Type B pancreatic cell (in vitro differentiated cells): Measurements from ENCODE around the gene ABCA6. TPM values are rescaled to one million over a fixed set of nuclear protein-coding genes. Genes with fewer than 3 reads are reported as not detected.

ENCODE experiments used
- DNase-seq: peaks from one replicate; pipeline ENCODE4 v3.0.0; 2021; ENCODE audit warnings: mixed read lengths; ENCODE audit not compliant: unreplicated experiment; ENCODE audit errors: extremely low spot score
- H3K27ac Mint-ChIP-seq: 2 replicates; pipeline ENCODE4 v1.8.0; 2021; ENCODE audit warnings: mild to moderate bottlenecking, mixed read lengths
- H3K27me3 Mint-ChIP-seq: 2 replicates; pipeline ENCODE4 v1.8.0; 2021; ENCODE audit warnings: mixed read lengths
- H3K36me3 Mint-ChIP-seq: 2 replicates; pipeline ENCODE4 v1.8.0; 2021; ENCODE audit warnings: mixed read lengths
- H3K4me1 Mint-ChIP-seq: one replicate; pipeline ENCODE4 v1.8.0; 2021; ENCODE audit warnings: mixed read lengths; ENCODE audit not compliant: unreplicated experiment
- H3K4me3 Mint-ChIP-seq: 2 replicates; pipeline ENCODE4 v1.8.0; 2021; ENCODE audit warnings: mild to moderate bottlenecking, mixed read lengths
- H3K9me3 Mint-ChIP-seq: 2 replicates; pipeline ENCODE4 v1.8.0; 2021; ENCODE audit warnings: mixed read lengths
- total RNA-seq: library from RNA; stranded (reverse); gene quantifications from 2 replicates; pipeline ENCODE4 v1.2.1, GENCODE V29; 2021; ENCODE audit warnings: low replicate concordance
- TF ChIP-seq, protein P1 (sequence below): fragments of 200-600 bp; sonication (generic); conservative IDR thresholded peaks from 2 replicates; pipeline ENCODE4 v1.5.0; 2021; ENCODE audit warnings: antibody characterized with exemption, mild to moderate bottlenecking

The ABCA6 gene
- total RNA-seq, 1 donor from 2014 or later, result 0.48 TPM

DNA sequence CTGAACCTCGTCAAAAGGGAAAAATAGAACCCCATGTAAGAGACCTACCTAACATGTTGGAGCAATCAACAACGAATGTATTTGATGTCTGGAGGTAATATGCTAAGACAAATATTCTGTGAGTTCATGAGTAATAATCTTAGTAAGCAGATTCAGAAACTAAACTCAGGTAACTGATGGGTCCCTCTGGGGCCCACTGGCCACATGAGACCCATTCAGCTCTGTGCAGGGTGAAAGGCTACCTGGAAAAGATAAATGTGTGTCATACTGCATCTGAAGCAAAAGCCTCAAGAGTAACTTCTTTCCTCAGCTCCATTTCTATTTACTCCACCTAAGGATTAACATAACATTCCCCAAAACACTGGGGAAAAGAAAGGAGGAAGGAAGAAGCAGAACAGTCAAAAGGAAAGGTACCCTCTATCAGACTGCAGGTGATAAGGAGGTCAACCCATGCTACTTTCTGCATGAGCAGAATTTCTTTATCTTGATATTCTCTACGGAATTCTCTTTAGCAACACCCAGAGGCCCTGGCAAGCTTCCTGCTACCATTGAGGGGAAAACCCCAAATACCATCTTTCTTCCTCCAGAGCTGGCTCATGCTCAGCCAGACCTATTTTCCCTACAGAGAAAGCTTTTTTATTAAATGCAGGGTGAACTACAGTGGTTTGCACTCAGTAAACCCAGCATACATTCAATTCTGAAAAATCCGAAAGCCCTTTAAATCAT is 37.7 kb upstream of the ABCA6 start:
- no peaks in the 10 kb centered on the region for H3K9me3 Mint-ChIP-seq
- no peak for DNase-seq
- TF ChIP-seq, protein P1, sequence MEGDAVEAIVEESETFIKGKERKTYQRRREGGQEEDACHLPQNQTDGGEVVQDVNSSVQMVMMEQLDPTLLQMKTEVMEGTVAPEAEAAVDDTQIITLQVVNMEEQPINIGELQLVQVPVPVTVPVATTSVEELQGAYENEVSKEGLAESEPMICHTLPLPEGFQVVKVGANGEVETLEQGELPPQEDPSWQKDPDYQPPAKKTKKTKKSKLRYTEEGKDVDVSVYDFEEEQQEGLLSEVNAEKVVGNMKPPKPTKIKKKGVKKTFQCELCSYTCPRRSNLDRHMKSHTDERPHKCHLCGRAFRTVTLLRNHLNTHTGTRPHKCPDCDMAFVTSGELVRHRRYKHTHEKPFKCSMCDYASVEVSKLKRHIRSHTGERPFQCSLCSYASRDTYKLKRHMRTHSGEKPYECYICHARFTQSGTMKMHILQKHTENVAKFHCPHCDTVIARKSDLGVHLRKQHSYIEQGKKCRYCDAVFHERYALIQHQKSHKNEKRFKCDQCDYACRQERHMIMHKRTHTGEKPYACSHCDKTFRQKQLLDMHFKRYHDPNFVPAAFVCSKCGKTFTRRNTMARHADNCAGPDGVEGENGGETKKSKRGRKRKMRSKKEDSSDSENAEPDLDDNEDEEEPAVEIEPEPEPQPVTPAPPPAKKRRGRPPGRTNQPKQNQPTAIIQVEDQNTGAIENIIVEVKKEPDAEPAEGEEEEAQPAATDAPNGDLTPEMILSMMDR, result no peak
- no peak overlapping the region for H3K4me3 Mint-ChIP-seq
- H3K4me1 Mint-ChIP-seq, result no peaks in the 10 kb centered on the region
- H3K27me3 Mint-ChIP-seq, result no peaks in the 10 kb centered on the region
- no peaks in the 10 kb centered on the region for H3K36me3 Mint-ChIP-seq
- no peak overlapping the region for H3K27ac Mint-ChIP-seq

DNA sequence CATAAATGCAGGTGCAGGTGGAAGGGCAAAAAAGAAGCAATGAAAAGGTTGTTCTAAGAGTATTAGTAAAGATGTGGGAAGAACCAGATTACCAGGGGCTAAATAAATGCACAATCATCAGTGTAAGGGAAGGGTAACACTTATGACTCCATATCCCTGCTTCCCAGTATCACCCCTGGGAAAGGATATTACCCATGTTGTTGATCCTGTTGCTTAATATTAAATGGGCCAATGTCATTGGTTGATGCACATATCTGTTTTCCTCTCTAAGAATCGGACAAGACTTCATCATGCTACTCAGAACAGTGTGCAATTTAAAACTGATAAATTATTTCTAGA is 34.7 kb upstream of the ABCA6 start:
- TF ChIP-seq, protein P1, result no peak
- Mint-ChIP-seq H3K4me3 (no peak overlapping the region), H3K4me1 (no peaks in the 10 kb centered on the region), H3K27ac (no peak overlapping the region), H3K9me3 (no peaks in the 10 kb centered on the region), H3K36me3 (no peaks in the 10 kb centered on the region), H3K27me3 (no peaks in the 10 kb centered on the region)
- no peak for DNase-seq

DNA sequence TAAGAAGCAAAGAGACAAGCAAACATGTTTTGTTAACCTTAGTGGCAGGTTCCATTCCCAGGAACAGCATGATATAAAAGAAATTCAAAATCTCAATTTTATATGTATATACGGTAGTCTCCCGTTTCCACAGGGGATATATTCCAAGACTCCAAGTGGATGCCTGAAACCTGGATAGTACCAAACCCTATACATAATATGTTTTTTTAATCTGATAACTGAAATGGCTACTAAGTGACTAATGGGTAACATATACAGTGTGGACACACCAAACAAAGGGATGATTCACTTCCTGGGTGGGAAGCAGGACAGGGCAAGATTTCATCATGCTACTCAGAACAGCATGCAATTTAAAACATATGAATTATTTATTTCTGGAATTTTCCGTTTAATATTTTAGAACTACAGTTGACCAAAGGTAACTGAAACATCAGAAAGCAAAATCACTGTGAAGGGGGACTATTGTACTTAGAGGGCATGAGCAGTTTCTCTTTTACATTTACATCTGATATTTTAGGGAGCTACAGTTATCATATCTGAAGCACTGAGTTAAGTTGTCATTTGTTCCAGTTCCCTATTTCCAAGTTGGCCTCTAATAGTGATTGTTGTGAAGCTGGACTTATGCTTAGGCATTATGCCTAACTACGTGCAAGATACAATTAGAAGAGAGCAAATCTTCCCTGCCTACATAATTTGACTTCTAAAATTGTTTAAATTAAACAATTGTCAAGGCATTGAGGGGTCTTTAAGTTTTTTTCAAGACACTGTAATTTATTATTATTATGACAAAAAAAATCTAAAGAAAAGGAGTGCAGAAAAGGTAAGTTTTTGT is 34.1 kb upstream of the ABCA6 start:
- Mint-ChIP-seq H3K9me3 (no peaks in the 10 kb centered on the region), H3K27me3 (no peaks in the 10 kb centered on the region), H3K4me1 (no peaks in the 10 kb centered on the region), H3K4me3 (no peak overlapping the region), H3K36me3 (no peaks in the 10 kb centered on the region), H3K27ac (no peak overlapping the region)
- DNase-seq, result no peak
- TF ChIP-seq, protein P1, result no peak

DNA sequence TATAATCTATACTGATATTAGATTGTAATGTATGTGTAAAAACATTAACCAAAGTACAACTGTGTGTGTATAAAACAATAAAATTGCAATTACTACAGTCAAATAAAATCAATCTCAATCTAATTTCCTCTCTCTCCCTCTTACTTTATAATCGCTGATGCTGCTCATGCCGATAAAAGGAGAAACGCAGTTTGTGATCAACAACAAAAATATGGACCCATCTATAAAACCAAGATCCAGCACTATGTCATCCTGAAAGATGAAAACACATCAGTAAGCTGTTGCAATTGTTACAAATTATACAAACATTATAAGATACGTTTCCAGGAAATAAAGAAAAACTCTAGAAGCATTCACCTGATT is 33.5 kb upstream of the ABCA6 start:
- Mint-ChIP-seq H3K27ac (no peak overlapping the region), H3K4me3 (no peak overlapping the region), H3K36me3 (no peaks in the 10 kb centered on the region), H3K9me3 (no peaks in the 10 kb centered on the region), H3K4me1 (no peaks in the 10 kb centered on the region), H3K27me3 (no peaks in the 10 kb centered on the region)
- TF ChIP-seq, protein P1, result no peak
- no peak for DNase-seq

DNA sequence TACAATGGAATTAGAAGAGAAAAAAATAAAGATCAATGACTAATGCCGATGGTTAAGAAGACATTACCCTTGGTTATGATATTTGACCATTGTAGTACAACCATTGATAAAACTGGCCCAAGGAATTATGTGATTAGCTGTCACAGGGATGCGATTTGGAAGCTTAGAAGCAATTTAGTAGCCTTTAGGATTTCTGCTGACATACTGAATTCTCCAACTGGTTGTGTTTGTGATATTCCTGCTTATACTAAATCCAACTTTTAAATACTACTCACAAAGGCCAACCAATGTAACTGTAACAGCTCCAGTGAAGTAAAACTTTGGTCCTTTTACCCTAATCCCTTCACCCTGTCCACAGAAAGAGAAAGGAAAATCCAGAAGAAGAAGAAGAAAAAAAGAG is 31.4 kb upstream of the ABCA6 start:
- H3K36me3 Mint-ChIP-seq, result no peaks in the 10 kb centered on the region
- H3K27me3 Mint-ChIP-seq, result peaks cover 3% of the 10 kb centered on the region
- no peaks in the 10 kb centered on the region for H3K9me3 Mint-ChIP-seq
- H3K4me1 Mint-ChIP-seq, result no peaks in the 10 kb centered on the region
- H3K27ac Mint-ChIP-seq, result no peak overlapping the region
- no peak overlapping the region for H3K4me3 Mint-ChIP-seq
- no peak for DNase-seq
- TF ChIP-seq, protein P1, result no peak
